SK-N-SH treated with all-trans-retinoic acid at 6 μM for 48 hours (cell line): ENCODE measurements around the gene IZUMO3.

Source experiments
- ATAC-seq: fragments of 200-7000 bp; cut with Tn5 transposase; 3 replicates; pipeline ENCODE4 v1.9.1; 2020; ENCODE audit warnings: mild to moderate bottlenecking, moderate library complexity
- ARNTL ChIP-seq: fragments of 450-650 bp; formaldehyde crosslinking; IDR thresholded peaks from 2 replicates; pipeline ENCODE4 v1.5.0; 2020; ENCODE audit warnings: low read depth, mild to moderate bottlenecking, moderate library complexity, borderline replicate concordance
- CREB5 ChIP-seq: fragments of 250-450 bp; sonication (Bioruptor Pico); IDR thresholded peaks from 2 replicates; pipeline ENCODE4 v1.5.1; 2020; ENCODE audit warnings: low read depth, mild to moderate bottlenecking, moderate library complexity
- ISL1 ChIP-seq: fragments of 250-450 bp; sonication (Bioruptor Pico); IDR thresholded peaks from 2 replicates; pipeline ENCODE4 v2.1.2; 2022; ENCODE audit warnings: mild to moderate bottlenecking, moderate library complexity
- OSR1 ChIP-seq: fragments of 250-450 bp; sonication (Bioruptor Pico); IDR thresholded peaks from 2 replicates; pipeline ENCODE4 v1.8.0; 2022; ENCODE audit warnings: moderate library complexity, mild to moderate bottlenecking, inconsistent platforms
- ZFP30 ChIP-seq: fragments of 450-650 bp; formaldehyde crosslinking; IDR thresholded peaks from 2 replicates; pipeline ENCODE4 v1.5.0; 2022; ENCODE audit warnings: mild to moderate bottlenecking, moderate library complexity

Gene IZUMO3

GRCh38 chr9:24497671-24498070 is 48.0 kb downstream of the IZUMO3 start:
- no peak for ATAC-seq
- TF ChIP-seq ISL1 (no peak), CREB5 (CRISPR knock-in tag) (no peak), OSR1 (no peak), ZFP30 (CRISPR knock-in tag) (no peak), ARNTL (no peak)
